DND-41 (cell line): ENCODE results near the gene KLK14.

Experiments
- ATAC-seq: fragments of 200-7000 bp; cut with Tn5 transposase; 3 replicates; pipeline ENCODE4 v1.9.1; 2021; ENCODE audit warnings: low read depth; ENCODE audit not compliant: insufficient read depth
- DNase-seq: peaks from one replicate; pipeline ENCODE4 v3.0.0-alpha.2; 2020
- H2AFZ ChIP-seq: 2 replicates; pipeline ENCODE4 v1.6.0; 2012; ENCODE audit warnings: low read depth, low read length
- H3K27ac ChIP-seq: 2 replicates; pipeline ENCODE4 v1.5.1; 2012; ENCODE audit warnings: low read length, inconsistent platforms
- H3K27me3 ChIP-seq: fragments of 200-600 bp; sonication (generic); 2 replicates; pipeline ENCODE4 v1.6.0; 2012; ENCODE audit warnings: low read length, mild to moderate bottlenecking, inconsistent platforms; ENCODE audit not compliant: insufficient read depth, poor library complexity
- H3K36me3 ChIP-seq: 2 replicates; pipeline ENCODE4 v1.5.1; 2012; ENCODE audit warnings: low read length, inconsistent platforms; ENCODE audit not compliant: insufficient read depth
- H3K4me1 ChIP-seq: 2 replicates; pipeline ENCODE4 v1.5.1; 2012; ENCODE audit warnings: mild to moderate bottlenecking, low read length; ENCODE audit not compliant: insufficient read depth
- H3K4me2 ChIP-seq: 2 replicates; pipeline ENCODE4 v1.6.0; 2012; ENCODE audit warnings: mild to moderate bottlenecking, moderate library complexity, low read length, inconsistent platforms; ENCODE audit not compliant: insufficient read depth
- H3K4me3 ChIP-seq, 2 experiments: fragments of 200-600 bp in 1 of 2; shearing (Covaris generic) in 1 of 2; 2 replicates each; pipeline ENCODE4 v1.5.1; 2012 to 2016; ENCODE audit warnings: inconsistent platforms in 2 of 2, low read length in 2 of 2, mild to moderate bottlenecking in 2 of 2, low read depth in 1 of 2, moderate library complexity in 1 of 2
- H3K79me2 ChIP-seq: 2 replicates; pipeline ENCODE4 v1.6.0; 2012; ENCODE audit warnings: low read length, inconsistent platforms; ENCODE audit not compliant: insufficient read depth
- H3K9ac ChIP-seq: 2 replicates; pipeline ENCODE4 v1.6.0; 2012; ENCODE audit warnings: low read depth, mild to moderate bottlenecking, inconsistent platforms, low read length, moderate library complexity
- H3K9me3 ChIP-seq: 2 replicates; pipeline ENCODE4 v1.5.1; 2012; ENCODE audit warnings: low read length, moderate library complexity, mild to moderate bottlenecking, inconsistent platforms; ENCODE audit not compliant: insufficient read depth, severe bottlenecking
- H4K20me1 ChIP-seq: 2 replicates; pipeline ENCODE4 v1.6.0; 2012; ENCODE audit warnings: low read length; ENCODE audit not compliant: insufficient read depth
- CTCF ChIP-seq: IDR thresholded peaks from 2 replicates; pipeline ENCODE4 v1.5.1; 2012; ENCODE audit warnings: borderline replicate concordance, low read length, moderate library complexity, mild to moderate bottlenecking; ENCODE audit not compliant: poor library complexity, severe bottlenecking; ENCODE audit errors: extremely low read depth
- EZH2 ChIP-seq: IDR thresholded peaks from 3 replicates; pipeline ENCODE4 v1.6.1; 2012; ENCODE audit warnings: borderline replicate concordance, low read depth, mild to moderate bottlenecking, moderate library complexity, low read length, inconsistent platforms; ENCODE audit not compliant: severe bottlenecking

The KLK14 gene

GRCh38 chr19:51121257-51121656 is 38.6 kb upstream of the KLK14 start:
- ATAC-seq (no peak), DNase-seq (no peak)
- no peak overlapping the region for H2AFZ ChIP-seq
- H3K79me2 ChIP-seq, result no peaks in the 10 kb centered on the region
- no peak overlapping the region for H3K4me2 ChIP-seq
- no peak overlapping the region for H3K27ac ChIP-seq
- peaks cover 3% of the 10 kb centered on the region for H3K27me3 ChIP-seq
- no peak for TF ChIP-seq CTCF
- no peak for TF ChIP-seq EZH2
- H3K9me3 ChIP-seq, result no peaks in the 10 kb centered on the region
- no peak overlapping the region for H3K9ac ChIP-seq
- no peak overlapping the region for H3K4me3 ChIP-seq
- H3K36me3 ChIP-seq, result no peaks in the 10 kb centered on the region
- H3K4me1 ChIP-seq, result no peaks in the 10 kb centered on the region
- no peaks in the 10 kb centered on the region for H4K20me1 ChIP-seq

- no peaks in the 10 kb centered on the region for H3K4me1 ChIP-seq
- no peaks in the 10 kb centered on the region for H3K9me3 ChIP-seq
- H4K20me1 ChIP-seq, result no peaks in the 10 kb centered on the region
- H3K27me3 ChIP-seq, result peaks cover 3% of the 10 kb centered on the region
- no peak overlapping the region for H3K27ac ChIP-seq
- H3K4me3 ChIP-seq, result no peak overlapping the region
- H3K9ac ChIP-seq, result no peak overlapping the region
- H2AFZ ChIP-seq, result no peak overlapping the region
- ATAC-seq (no peak), DNase-seq (no peak)
- H3K36me3 ChIP-seq, result no peaks in the 10 kb centered on the region
- TF ChIP-seq CTCF, result no peak
- TF ChIP-seq EZH2, result no peak
- no peak overlapping the region for H3K4me2 ChIP-seq
- H3K79me2 ChIP-seq, result no peaks in the 10 kb centered on the region
Observed at GRCh38 chr19:51120160-51120559, 37.5 kb upstream of the KLK14 start.

DNA sequence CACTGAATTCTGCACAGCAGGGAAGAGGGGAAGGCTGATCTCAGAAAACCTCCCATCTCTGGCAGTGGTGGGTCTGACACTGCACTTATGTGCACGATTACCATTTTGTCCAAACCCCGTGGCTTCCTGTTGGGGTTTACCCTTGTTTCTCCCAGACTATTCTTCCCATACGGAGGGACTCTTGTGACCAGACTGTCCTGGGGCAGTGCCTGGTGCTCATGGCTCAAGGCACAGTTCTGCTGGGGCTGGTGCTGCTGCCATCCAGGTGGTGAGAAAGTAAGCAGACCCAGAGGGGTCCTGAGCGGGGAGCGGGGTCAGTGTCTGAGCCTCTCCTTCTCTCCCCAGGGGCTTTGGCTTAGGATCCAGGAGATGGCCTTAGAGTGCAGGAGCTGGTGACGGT is 36.9 kb upstream of the KLK14 start:
- Histone ChIP-seq H3K27me3 (peaks cover 3% of the 10 kb centered on the region), H3K4me3 (no peak overlapping the region), H3K4me1 (no peaks in the 10 kb centered on the region), H3K4me2 (no peak overlapping the region), H3K9ac (no peak overlapping the region), H4K20me1 (no peaks in the 10 kb centered on the region), H3K27ac (no peak overlapping the region), H2AFZ (no peak overlapping the region), H3K36me3 (no peaks in the 10 kb centered on the region), H3K9me3 (no peaks in the 10 kb centered on the region), H3K79me2 (no peaks in the 10 kb centered on the region)
- ATAC-seq, result no peak
- TF ChIP-seq EZH2 (no peak), CTCF (no peak)
- DNase-seq, result no peak

- Histone ChIP-seq H3K4me3 (no peak overlapping the region), H3K27ac (no peak overlapping the region), H4K20me1 (no peaks in the 10 kb centered on the region), H3K9me3 (no peaks in the 10 kb centered on the region), H3K79me2 (no peaks in the 10 kb centered on the region), H3K9ac (no peak overlapping the region), H3K4me2 (no peak overlapping the region), H2AFZ (no peak overlapping the region), H3K36me3 (no peaks in the 10 kb centered on the region), H3K4me1 (no peaks in the 10 kb centered on the region), H3K27me3 (peaks cover 6% of the 10 kb centered on the region)
- ATAC-seq, result no peak
- DNase-seq, result no peak
- TF ChIP-seq EZH2 (no peak), CTCF (no peak)
Observed at GRCh38 chr19:51119101-51119500, 36.4 kb upstream of the KLK14 start.
